HG02938 (cell line): Measurements from ENCODE around the gene DNAJB14.

Experiments used
- ATAC-seq: cut with Tn5 transposase; IDR thresholded peaks from one replicate; pipeline ENCODE4 v1.9.1; 2021; ENCODE audit warnings: mild to moderate bottlenecking, moderate library complexity; ENCODE audit not compliant: unreplicated experiment

The DNAJB14 gene

GRCh38 chr4:99945718-99946355 lies 581 bp downstream of the DNAJB14 start:
- ATAC-seq, result peak; percentile 0

- no peak for ATAC-seq
These were observed 2.4 kb downstream of the DNAJB14 start for GRCh38 chr4:99943904-99944437.

GRCh38 chr4:99938243-99938753 lies 8.1 kb downstream of the DNAJB14 start:
- no peak for ATAC-seq

GRCh38 chr4:99934891-99935290 lies 11.5 kb downstream of the DNAJB14 start:
- no peak for ATAC-seq

GRCh38 chr4:99927566-99927965 lies 18.9 kb downstream of the DNAJB14 start:
- ATAC-seq, result no peak

GRCh38 chr4:99921174-99921573 lies 25.2 kb downstream of the DNAJB14 start:
- ATAC-seq, result no peak

- ATAC-seq, result no peak
These were observed 27.8 kb downstream of the DNAJB14 start for GRCh38 chr4:99918656-99919055.

GRCh38 chr4:99917575-99917974 lies 28.8 kb downstream of the DNAJB14 start:
- no peak for ATAC-seq

- ATAC-seq, result no peak
These were observed 31.0 kb downstream of the DNAJB14 start for GRCh38 chr4:99915449-99915848.

GRCh38 chr4:99894998-99895397 lies 51.4 kb downstream of the DNAJB14 start:
- ATAC-seq, result no peak

GRCh38 chr4:99894161-99894997 lies 52.0 kb downstream of the DNAJB14 start, which contains the start of gene LAMTOR3:
TSS of gene LAMTOR3 (minus strand) at chr4:99894427. CDS start at chr4:99893963, 464 bp downstream.
- peak; percentile 100 for ATAC-seq

- ATAC-seq, result no peak
These were observed 52.6 kb downstream of the DNAJB14 start for GRCh38 chr4:99893839-99894160.

GRCh38 chr4:99893029-99893428 lies 53.4 kb downstream of the DNAJB14 start:
- ATAC-seq, result no peak

GRCh38 chr4:99891351-99891750 lies 55.1 kb downstream of the DNAJB14 start:
- ATAC-seq, result no peak

GRCh38 chr4:99887837-99888236 lies 58.6 kb downstream of the DNAJB14 start:
- no peak for ATAC-seq

GRCh38 chr4:99886146-99886545 lies 60.3 kb downstream of the DNAJB14 start:
- ATAC-seq, result no peak

GRCh38 chr4:99885687-99886086 lies 60.7 kb downstream of the DNAJB14 start:
- ATAC-seq, result no peak

- no peak for ATAC-seq
These were observed 61.3 kb downstream of the DNAJB14 start for GRCh38 chr4:99885063-99885664.

GRCh38 chr4:99879458-99879857 lies 67.0 kb downstream of the DNAJB14 start:
- ATAC-seq, result no peak

- ATAC-seq, result no peak
These were observed 67.8 kb downstream of the DNAJB14 start for GRCh38 chr4:99878604-99879003.

- ATAC-seq, result no peak
These were observed 69.5 kb downstream of the DNAJB14 start for GRCh38 chr4:99876946-99877345.
